Kidney (tissue), 14 donors: ENCODE results near the gene TESMIN. TPM values are rescaled to one million over a fixed set of nuclear protein-coding genes. Genes with fewer than 3 reads are reported as not detected.

Source experiments
- DNase-seq, 5 donors: peaks; one replicate each; pipeline ENCODE4 v3.0.0-alpha.2; 2013 to 2020
- FAIRE-seq: peaks from 2 replicates; lab custom pipeline; 2012; peaks lifted over from hg19 to GRCh38; lab: Jason Lieb, UNC
- H3K27ac ChIP-seq, 2 donors: one replicate each; pipeline ENCODE4 v1.7.0; 2013; ENCODE audit warnings: low read depth in 2 of 2, low read length in 2 of 2, inconsistent platforms in 1 of 2
- H3K27me3 ChIP-seq: one replicate; pipeline ENCODE4 v1.7.1; 2013; ENCODE audit warnings: low read length, inconsistent platforms; ENCODE audit not compliant: control insufficient read depth, insufficient read depth
- H3K36me3 ChIP-seq, 3 donors: one replicate each; pipeline versions ENCODE4 v1.7.0 to v1.7.1; 2013; ENCODE audit warnings: low read length in 3 of 3, control low read depth in 1 of 3, inconsistent platforms in 1 of 3; ENCODE audit not compliant: insufficient read depth in 3 of 3, control insufficient read depth in 2 of 3
- H3K4me1 ChIP-seq, 3 donors: one replicate each; pipeline versions ENCODE4 v1.7.0 to v1.7.1; 2013; ENCODE audit warnings: low read length in 3 of 3, inconsistent platforms in 1 of 3, low read depth in 1 of 3; ENCODE audit not compliant: control insufficient read depth in 2 of 3, insufficient read depth in 2 of 3
- H3K4me3 ChIP-seq, 3 donors: one replicate each; pipeline versions ENCODE4 v1.7.0 to v1.8.1; 2013; ENCODE audit warnings: low read length in 3 of 3, control low read depth in 1 of 3, inconsistent platforms in 1 of 3
- H3K9ac ChIP-seq, 3 donors: one replicate each; pipeline versions ENCODE4 v1.7.0 to v1.7.1; 2013; ENCODE audit warnings: low read length in 3 of 3, control low read depth in 1 of 3, inconsistent platforms in 1 of 3
- H3K9me3 ChIP-seq, 3 donors: one replicate each; pipeline versions ENCODE4 v1.7.0 to v1.7.1; 2013; ENCODE audit warnings: low read length in 3 of 3, control low read depth in 1 of 3, inconsistent platforms in 1 of 3; ENCODE audit not compliant: control insufficient read depth in 2 of 3, insufficient read depth in 1 of 3
- intact Hi-C: fragments of 100-400 bp; cut with DNase I; formaldehyde crosslinking; loops from one replicate; pipeline ENCODE4 v1.11.1; 2022
- polyA plus RNA-seq: library from polyadenylated mRNA; stranded (reverse); fragments of 350-450 nt; fragmentation: Illumina TruSeq; extraction: RNeasy Lipid Tissue Mini Kit (QIAGEN cat#74804); gene quantifications from one replicate; pipeline ENCODE4 v1.2.3, GENCODE V29; 2014; ENCODE audit warnings: low read depth, low replicate concordance; ENCODE audit not compliant: insufficient read depth
- total RNA-seq: library from RNA; stranded (reverse); fragmentation: NEBNext Ultra II Directional; extraction: Animal tissue kit (Norgen Biotek cat#: 25700); gene quantifications from one replicate; pipeline ENCODE4 v1.2.1, GENCODE V29; 2021
- TF ChIP-seq, protein P1 (sequence below): IDR thresholded peaks from 3 replicates; pipeline ENCODE4 v1.5.1; 2012; ENCODE audit warnings: mild to moderate bottlenecking, moderate library complexity, borderline replicate concordance; ENCODE audit not compliant: insufficient read depth; ENCODE audit errors: extremely low read depth
- donor health status: control.
- donor health status: control.
- donor health status: control.
- donor health status: control.
- donor health status: control.
- donor health status: DM: yes; HTN: yes; CAD: no.
- donor health status: Normal renal cell carcinoma (clear cell type).

Gene TESMIN
- total and polyA plus RNA-seq, 2 donors from 2014 or later, result 3.8 to 8.7 TPM

DNA sequence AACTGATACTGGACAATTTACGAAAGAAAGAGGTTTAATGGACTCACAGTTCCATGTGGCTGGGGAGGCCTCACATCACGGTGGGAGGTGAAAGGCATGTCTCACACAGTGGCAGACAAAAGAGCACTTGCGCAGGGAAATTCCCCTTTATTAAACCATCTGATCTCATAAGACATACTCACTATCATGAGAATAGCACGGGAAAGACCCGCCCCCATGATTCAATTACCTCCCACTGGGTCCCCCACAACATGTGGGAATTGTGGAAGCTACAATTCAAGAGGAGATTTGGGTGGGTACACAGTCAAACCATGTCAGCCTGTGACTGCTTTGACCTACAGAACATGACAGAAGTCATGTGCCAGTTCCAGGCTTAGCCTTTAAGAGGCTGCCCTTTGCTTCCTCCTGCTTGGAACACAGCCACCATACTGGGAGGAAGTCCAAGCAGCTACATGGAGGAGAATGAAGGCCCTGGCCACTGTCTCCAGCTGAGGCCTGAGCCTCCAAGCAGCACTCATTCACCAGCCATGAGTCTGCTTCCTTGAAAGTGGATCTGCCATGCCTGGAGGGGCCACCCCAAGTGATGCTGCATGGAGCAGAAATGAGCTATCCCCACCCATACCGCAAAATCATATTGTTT, 77.9 kb downstream of the TESMIN start:
- no peaks in the 10 kb centered on the region for H3K27me3 ChIP-seq
- intact Hi-C loops, result no loop called here

DNA sequence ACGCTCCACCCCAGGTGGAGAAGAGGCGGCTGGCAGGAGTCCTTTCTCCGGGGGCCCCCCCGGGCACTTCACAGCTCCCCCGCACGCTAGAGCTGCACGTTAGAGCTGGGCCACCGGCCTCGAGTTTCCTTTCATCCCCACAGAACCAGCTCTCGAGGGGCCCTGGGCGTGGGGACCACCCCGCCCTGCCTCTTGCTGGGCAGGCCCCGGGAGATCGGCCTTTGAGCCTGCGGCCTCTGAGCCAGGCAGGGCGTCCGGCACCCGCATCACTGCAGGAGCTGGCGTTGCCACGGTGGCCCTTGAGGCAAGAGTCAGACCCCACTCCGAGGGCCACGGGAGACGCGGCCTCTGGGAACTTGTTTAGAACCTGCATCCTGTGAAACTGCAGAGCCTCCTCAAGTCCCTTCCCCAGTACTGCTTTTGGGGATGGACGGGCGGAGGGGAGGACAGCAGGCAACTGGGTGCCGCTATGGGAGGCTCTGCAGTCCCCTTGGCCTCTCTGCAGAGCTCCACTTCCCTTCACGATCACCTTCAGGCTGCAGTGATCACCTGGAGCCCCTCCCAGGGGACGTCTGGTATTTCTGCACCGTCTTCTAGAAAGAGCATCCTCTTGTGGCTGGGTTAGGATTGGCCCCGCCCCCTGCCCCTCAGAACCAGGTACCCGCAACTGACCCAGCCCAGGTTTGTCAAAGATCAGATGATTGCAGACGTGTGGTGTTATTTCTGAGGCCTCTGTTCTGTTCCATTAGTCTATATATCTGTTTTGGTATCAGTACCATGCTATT, 80.9 kb downstream of the TESMIN start:
- FAIRE-seq (no peak), DNase-seq (peak in 1 of 5 donors; percentile 62)
- no peak overlapping the region for H3K4me3 ChIP-seq
- H3K27me3 ChIP-seq, result no peaks in the 10 kb centered on the region
- intact Hi-C loops, result no loop called here
- H3K4me1 ChIP-seq, result no peaks in the 10 kb centered on the region
- no peak overlapping the region for H3K27ac ChIP-seq
- no peaks in the 10 kb centered on the region for H3K36me3 ChIP-seq
- no peaks in the 10 kb centered on the region for H3K9me3 ChIP-seq
- H3K9ac ChIP-seq, result no peak overlapping the region
- TF ChIP-seq, protein P1, sequence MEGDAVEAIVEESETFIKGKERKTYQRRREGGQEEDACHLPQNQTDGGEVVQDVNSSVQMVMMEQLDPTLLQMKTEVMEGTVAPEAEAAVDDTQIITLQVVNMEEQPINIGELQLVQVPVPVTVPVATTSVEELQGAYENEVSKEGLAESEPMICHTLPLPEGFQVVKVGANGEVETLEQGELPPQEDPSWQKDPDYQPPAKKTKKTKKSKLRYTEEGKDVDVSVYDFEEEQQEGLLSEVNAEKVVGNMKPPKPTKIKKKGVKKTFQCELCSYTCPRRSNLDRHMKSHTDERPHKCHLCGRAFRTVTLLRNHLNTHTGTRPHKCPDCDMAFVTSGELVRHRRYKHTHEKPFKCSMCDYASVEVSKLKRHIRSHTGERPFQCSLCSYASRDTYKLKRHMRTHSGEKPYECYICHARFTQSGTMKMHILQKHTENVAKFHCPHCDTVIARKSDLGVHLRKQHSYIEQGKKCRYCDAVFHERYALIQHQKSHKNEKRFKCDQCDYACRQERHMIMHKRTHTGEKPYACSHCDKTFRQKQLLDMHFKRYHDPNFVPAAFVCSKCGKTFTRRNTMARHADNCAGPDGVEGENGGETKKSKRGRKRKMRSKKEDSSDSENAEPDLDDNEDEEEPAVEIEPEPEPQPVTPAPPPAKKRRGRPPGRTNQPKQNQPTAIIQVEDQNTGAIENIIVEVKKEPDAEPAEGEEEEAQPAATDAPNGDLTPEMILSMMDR, result no peak

More for the DNA sequence above, 77.9 kb downstream of the TESMIN start:
- H3K36me3 ChIP-seq, result no peaks in the 10 kb centered on the region
- no peaks in the 10 kb centered on the region for H3K9me3 ChIP-seq
- H3K9ac ChIP-seq, result no peak overlapping the region
- H3K4me1 ChIP-seq, result no peaks in the 10 kb centered on the region
- DNase-seq (no peak), FAIRE-seq (no peak)
- H3K27ac ChIP-seq, result no peak overlapping the region
- TF ChIP-seq, protein P1, result no peak
- H3K4me3 ChIP-seq, result no peak overlapping the region

DNA sequence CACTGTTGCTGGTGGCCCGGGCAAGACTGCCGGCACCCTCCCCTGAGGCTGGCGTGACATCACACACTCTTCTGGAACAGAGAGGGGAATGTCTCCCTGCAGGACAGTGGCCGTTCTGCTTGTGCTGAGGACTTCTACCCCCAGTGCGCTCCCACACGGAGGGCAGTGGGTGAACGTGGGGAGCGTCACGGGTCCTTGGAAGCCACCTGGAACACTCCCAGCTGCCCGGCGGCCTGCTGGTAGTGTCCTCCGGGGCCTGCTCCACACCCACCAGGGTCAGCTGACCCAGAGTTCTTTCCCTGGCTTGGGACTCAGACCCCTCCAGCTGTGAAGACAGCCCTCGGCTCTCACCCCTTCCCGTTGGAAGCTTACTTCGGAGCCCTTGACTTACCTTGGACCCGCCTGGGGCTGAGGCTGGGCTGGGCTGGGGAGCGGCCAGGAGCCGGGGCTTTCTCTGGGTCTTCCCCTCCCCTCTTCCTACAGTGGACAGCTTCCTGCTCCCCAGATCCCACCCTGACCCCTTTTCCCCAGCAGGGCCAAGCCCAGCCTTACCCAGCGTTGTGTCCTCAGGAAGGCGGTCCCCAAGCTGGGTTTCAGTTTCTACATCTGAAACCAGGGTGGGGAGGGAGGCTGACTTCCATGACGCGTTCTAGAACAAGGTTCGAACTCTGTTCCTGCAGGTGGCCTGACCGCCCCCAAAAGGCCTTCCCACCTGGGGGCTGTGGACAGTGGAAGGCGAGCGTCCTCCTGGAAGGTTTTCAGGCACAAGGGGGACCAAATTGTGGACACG, 81.8 kb downstream of the TESMIN start:
- Histone ChIP-seq H3K4me3 (no peak overlapping the region), H3K4me1 (no peaks in the 10 kb centered on the region), H3K9me3 (no peaks in the 10 kb centered on the region), H3K9ac (no peak overlapping the region), H3K27me3 (no peaks in the 10 kb centered on the region), H3K36me3 (no peaks in the 10 kb centered on the region), H3K27ac (no peak overlapping the region)
- FAIRE-seq (no peak), DNase-seq (peak in 1 of 5 donors; percentile 51)
- intact Hi-C loops, result no loop called here
- TF ChIP-seq, protein P1, result no peak
